A673 (cell line): ENCODE results near the gene ZNF627.

Experiments used
- CTCF ChIP-seq: fragments of 300-800, 200-600 bp; sonication (generic); conservative IDR thresholded peaks from 2 replicates; pipeline ENCODE4 v1.5.1; 2017; ENCODE audit warnings: low read depth, mild to moderate bottlenecking, antibody characterized with exemption, low read length, moderate library complexity, mixed read lengths
- EZH2 ChIP-seq: fragments of 200-600 bp; sonication (generic); IDR thresholded peaks from 2 replicates; pipeline ENCODE4 v1.6.1; 2017; ENCODE audit warnings: borderline replicate concordance, low read depth, mild to moderate bottlenecking, mixed read lengths, antibody characterized with exemption, low read length; ENCODE audit not compliant: poor library complexity, severe bottlenecking

GRCh38 chr19:11641244-11641643 lies 44.0 kb downstream of the ZNF627 start:
- TF ChIP-seq CTCF, result no peak
- TF ChIP-seq EZH2, result no peak
